IMR-90 (cell line): ENCODE measurements around the gene CCN6. TPM values are rescaled to one million over a fixed set of nuclear protein-coding genes. Genes with fewer than 3 reads are reported as not detected.

Source experiments
- ATAC-seq: fragments of 200-7000 bp; cut with Tn5 transposase; 2 replicates; pipeline ENCODE4 v1.9.1; 2020; ENCODE audit warnings: low read depth, mild to moderate bottlenecking, moderate library complexity
- BruUV-seq: library from RNA; stranded (reverse); fragments of 400-500 nt; replicated peaks from 2 replicates; lab custom pipeline; 2021; lab: Mats Ljungman, UMichigan
- CTCF ChIA-PET: fragments of 300-600 bp; formaldehyde crosslinking; extraction: SDS; loops from one replicate; lab custom pipeline; 2021; ENCODE audit warnings: antibody characterized with exemption; lab: Yijun Ruan, JAX
- POLR2A ChIA-PET: fragments of 300-600 bp; sonication (Branson Sonifier 250); formaldehyde crosslinking; loops from one replicate; lab custom pipeline; 2022; ENCODE audit warnings: antibody characterized with exemption; ENCODE audit not compliant: unreplicated experiment; lab: Charles Lee
- DNase-seq: peaks from one replicate; pipeline ENCODE4 v3.0.0; 2013
- H2AFZ ChIP-seq: replicated peaks from 2 replicates; pipeline ENCODE3; 2013; ENCODE audit warnings: low read length, mild to moderate bottlenecking; ENCODE audit not compliant: poor library complexity
- H2AK5ac ChIP-seq: 2 replicates; pipeline ENCODE4 v1.6.1; 2013; ENCODE audit warnings: low read depth, low read length, inconsistent platforms
- H2AK9ac ChIP-seq: replicated peaks from 2 replicates; pipeline ENCODE3; 2013; ENCODE audit warnings: mild to moderate bottlenecking, low read depth, low read length, moderate library complexity; ENCODE audit not compliant: poor library complexity
- H2BK120ac ChIP-seq: 2 replicates; pipeline ENCODE4 v1.6.1; 2013; ENCODE audit warnings: low read depth, low read length, inconsistent platforms
- H2BK15ac ChIP-seq: 3 replicates; pipeline ENCODE4 v1.6.1; 2013; ENCODE audit warnings: low read depth, low read length, inconsistent platforms
- H2BK20ac ChIP-seq: 2 replicates; pipeline ENCODE4 v1.6.1; 2013; ENCODE audit warnings: low read depth, mild to moderate bottlenecking, inconsistent platforms, low read length, moderate library complexity
- H2BK5ac ChIP-seq: 2 replicates; pipeline ENCODE4 v1.6.1; 2013; ENCODE audit warnings: mild to moderate bottlenecking, low read depth, low read length, inconsistent platforms; ENCODE audit not compliant: poor library complexity, severe bottlenecking
- H3K14ac ChIP-seq: replicated peaks from 2 replicates; pipeline ENCODE4 v1.6.1; 2013; ENCODE audit warnings: low read depth, low read length, inconsistent platforms
- H3K18ac ChIP-seq: 2 replicates; pipeline ENCODE4 v1.6.1; 2013; ENCODE audit warnings: low read depth, low read length, control low read depth
- H3K23ac ChIP-seq: 2 replicates; pipeline ENCODE4 v1.6.1; 2013; ENCODE audit warnings: low read depth, low read length, inconsistent platforms
- H3K27ac ChIP-seq: 2 replicates; pipeline ENCODE4 v1.5.1; 2013; ENCODE audit warnings: mild to moderate bottlenecking, control low read depth, low read length; ENCODE audit not compliant: insufficient read depth
- H3K27me3 ChIP-seq: 2 replicates; pipeline ENCODE4 v1.6.1; 2013; ENCODE audit warnings: low read length; ENCODE audit not compliant: control insufficient read depth, insufficient read depth
- H3K36me3 ChIP-seq: 2 replicates; pipeline ENCODE4 v1.6.1; 2013; ENCODE audit warnings: low read length, mixed read lengths; ENCODE audit not compliant: control insufficient read depth, insufficient read depth
- H3K4ac ChIP-seq: 2 replicates; pipeline ENCODE4 v1.6.1; 2013; ENCODE audit warnings: low read depth, low read length, inconsistent platforms
- H3K4me1 ChIP-seq: 2 replicates; pipeline ENCODE4 v1.6.1; 2013; ENCODE audit warnings: low read length, mixed read lengths; ENCODE audit not compliant: control insufficient read depth, insufficient read depth
- H3K4me2 ChIP-seq: 2 replicates; pipeline ENCODE4 v1.6.1; 2013; ENCODE audit warnings: low read depth, mild to moderate bottlenecking, control low read depth, low read length, moderate library complexity
- H3K4me3 ChIP-seq: 2 replicates; pipeline ENCODE4 v1.5.1; 2013; ENCODE audit warnings: low read depth, mild to moderate bottlenecking, control low read depth, low read length, moderate library complexity; ENCODE audit not compliant: insufficient read depth
- H3K56ac ChIP-seq: 2 replicates; pipeline ENCODE4 v1.6.1; 2013; ENCODE audit warnings: low read length, inconsistent platforms; ENCODE audit not compliant: insufficient read depth; ENCODE audit errors: extremely low read depth
- H3K79me1 ChIP-seq, 2 experiments: 2 replicates each; pipeline ENCODE4 v1.6.1; 2013; ENCODE audit warnings: low read length in 2 of 2, inconsistent platforms in 1 of 2, low read depth in 1 of 2
- H3K9ac ChIP-seq: 2 replicates; pipeline ENCODE4 v1.6.1; 2013; ENCODE audit warnings: low read depth, low read length, control low read depth
- H3K9me1 ChIP-seq: 2 replicates; pipeline ENCODE4 v1.6.1; 2013; ENCODE audit warnings: low read length, inconsistent platforms; ENCODE audit not compliant: insufficient read depth
- H3K9me3 ChIP-seq: 2 replicates; pipeline ENCODE4 v1.6.1; 2013; ENCODE audit warnings: low read length; ENCODE audit not compliant: control insufficient read depth, insufficient read depth
- H4K20me1 ChIP-seq: 2 replicates; pipeline ENCODE4 v1.6.1; 2013; ENCODE audit warnings: low read length, inconsistent platforms; ENCODE audit not compliant: insufficient read depth
- H4K5ac ChIP-seq: 2 replicates; pipeline ENCODE4 v1.6.1; 2013; ENCODE audit warnings: mild to moderate bottlenecking, low read depth, low read length, control low read depth
- H4K8ac ChIP-seq, 2 experiments: 2 replicates each; pipeline ENCODE4 v1.6.1; 2013; ENCODE audit warnings: low read depth in 2 of 2, low read length in 2 of 2, control low read depth in 1 of 2, inconsistent platforms in 1 of 2
- H4K91ac ChIP-seq: 2 replicates; pipeline ENCODE4 v1.6.1; 2013; ENCODE audit warnings: low read depth, low read length, inconsistent platforms; ENCODE audit not compliant: insufficient read depth
- CEBPB ChIP-seq: IDR thresholded peaks from 2 replicates; pipeline ENCODE4 v1.6.1; 2012; ENCODE audit warnings: low read depth, low read length, improper control_type of control experiment
- CHD1 ChIP-seq: IDR thresholded peaks from 2 replicates; pipeline ENCODE4 v1.6.1; 2012; ENCODE audit warnings: low read depth, low read length, improper control_type of control experiment
- CTCF ChIP-seq: conservative IDR thresholded peaks from 2 replicates; pipeline ENCODE4 v1.5.1; 2012; ENCODE audit warnings: mild to moderate bottlenecking, low read depth, low read length, improper control_type of control experiment
- ELK1 ChIP-seq: fragments of 150-350 bp; IDR thresholded peaks from 2 replicates; pipeline ENCODE4 v1.6.1; 2016; ENCODE audit warnings: low read depth, mild to moderate bottlenecking, low read length, moderate library complexity, borderline replicate concordance
- FOS ChIP-seq: fragments of 150-350 bp; IDR thresholded peaks from 2 replicates; pipeline ENCODE4 v1.6.1; 2016; ENCODE audit warnings: low read depth, low read length
- MAFK ChIP-seq: IDR thresholded peaks from 2 replicates; pipeline ENCODE4 v1.6.1; 2012; ENCODE audit warnings: low read depth, low read length, improper control_type of control experiment
- MAZ ChIP-seq: IDR thresholded peaks from 2 replicates; pipeline ENCODE4 v1.6.1; 2012; ENCODE audit warnings: low read depth, mild to moderate bottlenecking, low read length, improper control_type of control experiment, moderate library complexity, borderline replicate concordance
- MXI1 ChIP-seq: IDR thresholded peaks from 2 replicates; pipeline ENCODE4 v1.6.1; 2012; ENCODE audit warnings: low read depth, mild to moderate bottlenecking, low read length, moderate library complexity, borderline replicate concordance
- NFE2L2 ChIP-seq: fragments of 150-350 bp; IDR thresholded peaks from 2 replicates; pipeline ENCODE4 v1.6.1; 2016; ENCODE audit warnings: low read depth, mild to moderate bottlenecking, low read length
- POLR2A ChIP-seq: IDR thresholded peaks from 2 replicates; pipeline ENCODE4 v1.6.1; 2012; ENCODE audit warnings: mild to moderate bottlenecking, low read depth, low read length
- RAD21 ChIP-seq: IDR thresholded peaks from 2 replicates; pipeline ENCODE4 v1.6.1; 2012; ENCODE audit warnings: low read length, improper control_type of control experiment
- RCOR1 ChIP-seq: IDR thresholded peaks from 2 replicates; pipeline ENCODE4 v1.6.1; 2012; ENCODE audit warnings: mild to moderate bottlenecking, low read length, improper control_type of control experiment; ENCODE audit not compliant: insufficient replicate concordance
- RFX5 ChIP-seq: IDR thresholded peaks from 2 replicates; pipeline ENCODE4 v1.8.0; 2012; ENCODE audit warnings: low read depth, mild to moderate bottlenecking, low read length, moderate library complexity
- SMC3 ChIP-seq: fragments of 150-350 bp; IDR thresholded peaks from 2 replicates; pipeline ENCODE4 v1.6.1; 2016; ENCODE audit warnings: low read depth, mild to moderate bottlenecking, antibody characterized with exemption, low read length, moderate library complexity
- USF2 ChIP-seq: fragments of 150-350 bp; IDR thresholded peaks from 2 replicates; pipeline ENCODE4 v1.6.1; 2017; ENCODE audit warnings: mild to moderate bottlenecking, antibody characterized with exemption, low read length, low read depth
- WGBS, 2 experiments: methylation state at CpG; one replicate each; pipeline versions ENCODE4 v1.1.5 to v1.1.7; 2013; ENCODE audit warnings: missing lambda C conversion rate in 2 of 2; ENCODE audit not compliant: insufficient read length in 1 of 2; ENCODE audit errors: extremely low coverage in 2 of 2; 5-methylcytosine and 5-hydroxymethylcytosine counted together
- dilution Hi-C: fragments of 300-500 bp; cut with HindIII; formaldehyde crosslinking; loops from one replicate; pipeline ENCODE4 v1.14.3; 2018; ENCODE audit warnings: low sequenced_read_pairs; ENCODE audit not compliant: unreplicated experiment
- in situ Hi-C: fragments of 300-500 bp; cut with MboI; formaldehyde crosslinking; loops from 3 replicates; pipeline ENCODE4 v1.14.3; 2019; ENCODE audit warnings: low sequenced_read_pairs, inconsistent platforms, mixed read lengths
- intact Hi-C: fragments of 100-400 bp; cut with micrococcal nuclease; formaldehyde crosslinking; loops from 2 replicates; pipeline ENCODE4 v1.10.0; 2022
- polyA plus RNA-seq, 3 experiments: library from polyadenylated mRNA; depleted of rRNA; stranded (reverse); fragments of >200 nt; gene quantifications; 2 replicates each; pipeline ENCODE4 v1.2.3, GENCODE V29; 2012; ENCODE audit warnings: low replicate concordance in 1 of 3
- total RNA-seq: library from RNA; depleted of rRNA; stranded (reverse); fragments of >200 nt; gene quantifications from 2 replicates; pipeline ENCODE4 v1.2.3, GENCODE V29; 2012

CCN6 gene
- total and polyA plus RNA-seq, 2 of the 4 experiments (the other 2 are of a cell fraction), result not detected

- no TSS peak for BruUV-seq
- H2AK9ac ChIP-seq, result no peak overlapping the region
- H4K20me1 ChIP-seq, result no peaks in the 10 kb centered on the region
- H2BK20ac ChIP-seq, result no peak overlapping the region
- no peak overlapping the region for H3K56ac ChIP-seq
- no peak overlapping the region for H3K23ac ChIP-seq
- no peak overlapping the region for H3K27ac ChIP-seq
- no peak overlapping the region for H2BK120ac ChIP-seq
- H4K91ac ChIP-seq, result no peak overlapping the region
- no peaks in the 10 kb centered on the region for H3K36me3 ChIP-seq
- no peak overlapping the region for H3K9ac ChIP-seq
- H3K4me3 ChIP-seq, result no peak overlapping the region
- in situ Hi-C loops, result no loop called here
- no peak overlapping the region for H4K8ac ChIP-seq
- no peaks in the 10 kb centered on the region for H3K79me1 ChIP-seq
- no peak overlapping the region for H3K4ac ChIP-seq
- peaks cover 2% of the 10 kb centered on the region; the same call in 1 of the 2 replicates for H3K27me3 ChIP-seq
- ATAC-seq (no peak), DNase-seq (no peak)
- TF ChIP-seq RFX5 (no peak), NFE2L2 (no peak), ELK1 (no peak), CEBPB (no peak), MXI1 (no peak), CHD1 (no peak), SMC3 (no peak), MAFK (no peak), USF2 (no peak), FOS (no peak), CTCF (no peak), MAZ (no peak), RAD21 (no peak), RCOR1 (no peak), POLR2A (no peak)
- H3K4me2 ChIP-seq, result no peak overlapping the region
- dilution Hi-C loops, result no loop called here
- no peak overlapping the region for H2AFZ ChIP-seq
- H3K9me1 ChIP-seq, result peaks cover 8% of the 10 kb centered on the region; the same call in 1 of the 2 replicates
- no CpG with 5 or more reads among the region's 5 CpGs for WGBS, 2 experiments
- H3K9me3 ChIP-seq, result no peaks in the 10 kb centered on the region
- POLR2A ChIA-PET, result no interaction called here
- no peak overlapping the region for H2AK5ac ChIP-seq
- H2BK5ac ChIP-seq, result no peak overlapping the region
- intact Hi-C loops, result no loop called here
- CTCF ChIA-PET, result no interaction called here
- H3K4me1 ChIP-seq, result peaks cover 16% of the 10 kb centered on the region
- no peak overlapping the region for H2BK15ac ChIP-seq
- no peak overlapping the region for H4K5ac ChIP-seq
- H3K14ac ChIP-seq, result no peak overlapping the region
- no peak overlapping the region for H3K18ac ChIP-seq
Observed at GRCh38 chr6:112004201-112005012, 49.5 kb upstream of the CCN6 start.
